Gastroesophageal sphincter (tissue), 3 donors: ENCODE data around the gene MYLK4.

Source experiments
- EP300 ChIP-seq: sonication (generic); formaldehyde crosslinking; IDR thresholded peaks from one replicate; pipeline ENCODE4 v1.6.1; 2017; ENCODE audit warnings: antibody characterized with exemption, mild to moderate bottlenecking
- POLR2A ChIP-seq, 2 donors: fragments of 450-650 bp; IDR thresholded peaks; one replicate each; pipeline ENCODE4 v1.6.1; 2017; ENCODE audit warnings: antibody characterized with exemption in 2 of 2, mild to moderate bottlenecking in 2 of 2, moderate library complexity in 1 of 2
- POLR2AphosphoS5 ChIP-seq: sonication (generic); formaldehyde crosslinking; IDR thresholded peaks from one replicate; pipeline ENCODE4 v1.6.1; 2017; ENCODE audit warnings: antibody characterized with exemption
- TF ChIP-seq, protein P1 (sequence below), 4 experiments: fragments of 200-600 bp in 2 of 4; fragments of 450-650 bp in 2 of 4; sonication (generic) in 1 of 4; IDR thresholded peaks; one replicate each; pipeline ENCODE4 v1.5.1; 2017 to 2019; ENCODE audit warnings: antibody characterized with exemption in 4 of 4, mild to moderate bottlenecking in 2 of 4, moderate library complexity in 2 of 4

DNA sequence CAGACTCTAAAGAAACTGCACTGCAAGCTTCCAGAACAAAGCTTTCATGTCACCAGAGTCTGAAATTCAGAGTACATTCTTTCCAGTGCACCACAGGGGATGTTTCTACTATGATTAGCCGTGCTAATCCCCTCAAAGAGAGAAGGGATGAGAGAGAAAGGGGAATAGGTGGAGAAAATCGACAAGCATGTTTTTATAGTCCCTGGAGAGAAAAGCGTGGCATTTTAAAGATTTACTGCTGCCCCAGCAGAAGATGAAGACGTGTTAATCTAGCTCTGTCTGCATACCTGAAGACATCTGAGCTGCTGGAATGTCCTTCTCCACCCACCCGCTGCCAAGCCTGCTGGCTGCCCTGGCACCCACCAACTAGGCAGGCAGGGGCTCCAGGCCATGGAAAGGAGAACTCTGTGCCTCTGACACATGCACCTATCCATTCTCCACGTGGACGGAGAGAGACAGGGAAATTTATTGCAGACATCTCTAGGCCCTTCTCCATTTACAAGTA is 4.1 kb downstream of the MYLK4 start:
- TF ChIP-seq, protein P1, sequence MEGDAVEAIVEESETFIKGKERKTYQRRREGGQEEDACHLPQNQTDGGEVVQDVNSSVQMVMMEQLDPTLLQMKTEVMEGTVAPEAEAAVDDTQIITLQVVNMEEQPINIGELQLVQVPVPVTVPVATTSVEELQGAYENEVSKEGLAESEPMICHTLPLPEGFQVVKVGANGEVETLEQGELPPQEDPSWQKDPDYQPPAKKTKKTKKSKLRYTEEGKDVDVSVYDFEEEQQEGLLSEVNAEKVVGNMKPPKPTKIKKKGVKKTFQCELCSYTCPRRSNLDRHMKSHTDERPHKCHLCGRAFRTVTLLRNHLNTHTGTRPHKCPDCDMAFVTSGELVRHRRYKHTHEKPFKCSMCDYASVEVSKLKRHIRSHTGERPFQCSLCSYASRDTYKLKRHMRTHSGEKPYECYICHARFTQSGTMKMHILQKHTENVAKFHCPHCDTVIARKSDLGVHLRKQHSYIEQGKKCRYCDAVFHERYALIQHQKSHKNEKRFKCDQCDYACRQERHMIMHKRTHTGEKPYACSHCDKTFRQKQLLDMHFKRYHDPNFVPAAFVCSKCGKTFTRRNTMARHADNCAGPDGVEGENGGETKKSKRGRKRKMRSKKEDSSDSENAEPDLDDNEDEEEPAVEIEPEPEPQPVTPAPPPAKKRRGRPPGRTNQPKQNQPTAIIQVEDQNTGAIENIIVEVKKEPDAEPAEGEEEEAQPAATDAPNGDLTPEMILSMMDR (IDR thresholded peaks at IDR 0.05): no peak
- TF ChIP-seq POLR2A (IDR thresholded peaks at IDR 0.05) (no peak), POLR2AphosphoS5 (no peak), EP300 (no peak)
